SK-N-MC (cell line): ENCODE data around the gene DDX1.
"Not testable (repeated sequence)": the region's sequence is repeated elsewhere in the genome, so short reads cannot be mapped to it uniquely, and the experiment has no call there.

Experiments
- DNase-seq: peaks from one replicate; pipeline ENCODE4 v3.0.0-alpha.2; 2011; ENCODE audit warnings: low read depth, low spot score
- H3K27ac ChIP-seq: fragments of 200-600 bp; sonication (generic); 2 replicates; pipeline ENCODE4 v1.5.1; 2016; ENCODE audit warnings: mixed run types
- H3K36me3 ChIP-seq: fragments of 200-600 bp; sonication (generic); 2 replicates; pipeline ENCODE4 v1.6.1; 2017; ENCODE audit warnings: antibody characterized with exemption, low read length, mixed read lengths; ENCODE audit not compliant: insufficient read depth
- H3K4me3 ChIP-seq: fragments of 200-600 bp; sonication (generic); 2 replicates; pipeline ENCODE4 v1.5.1; 2016
- H3K9ac ChIP-seq: fragments of 200-600 bp; sonication (generic); 2 replicates; pipeline ENCODE4 v1.8.0; 2017; ENCODE audit warnings: mixed run types, mixed read lengths; ENCODE audit not compliant: insufficient read length
- H3K9me3 ChIP-seq: fragments of 200-600 bp; sonication (generic); 2 replicates; pipeline ENCODE4 v1.6.1; 2017; ENCODE audit warnings: low read depth, mild to moderate bottlenecking, antibody characterized with exemption, low read length, moderate library complexity, mixed read lengths
- EZH2 ChIP-seq: fragments of 200-600 bp; sonication (generic); IDR thresholded peaks from one replicate; pipeline ENCODE4 v1.6.1; 2017; ENCODE audit warnings: antibody characterized with exemption
- FOXP2 ChIP-seq: optimal IDR thresholded peaks from 2 replicates; pipeline ENCODE3; 2011; ENCODE audit warnings: mild to moderate bottlenecking, moderate library complexity; ENCODE audit not compliant: insufficient read depth; ENCODE audit errors: extremely low read length, control extremely low read depth
- POLR2AphosphoS5 ChIP-seq: IDR thresholded peaks from 2 replicates; pipeline ENCODE4 v1.6.1; 2012; ENCODE audit warnings: mild to moderate bottlenecking, low read depth, low read length, borderline replicate concordance

Gene DDX1

GRCh38 chr2:15619938-15620337 lies 28.3 kb downstream of the DDX1 start:
- Histone ChIP-seq H3K36me3 (peaks cover 82% of the 10 kb centered on the region), H3K9ac (no peak overlapping the region), H3K27ac (no peak overlapping the region), H3K9me3 (no peaks in the 10 kb centered on the region), H3K4me3 (no peak overlapping the region)
- DNase-seq, result no peak
- TF ChIP-seq FOXP2 (no peak), EZH2 (no peak), POLR2AphosphoS5 (no peak)

DNA sequence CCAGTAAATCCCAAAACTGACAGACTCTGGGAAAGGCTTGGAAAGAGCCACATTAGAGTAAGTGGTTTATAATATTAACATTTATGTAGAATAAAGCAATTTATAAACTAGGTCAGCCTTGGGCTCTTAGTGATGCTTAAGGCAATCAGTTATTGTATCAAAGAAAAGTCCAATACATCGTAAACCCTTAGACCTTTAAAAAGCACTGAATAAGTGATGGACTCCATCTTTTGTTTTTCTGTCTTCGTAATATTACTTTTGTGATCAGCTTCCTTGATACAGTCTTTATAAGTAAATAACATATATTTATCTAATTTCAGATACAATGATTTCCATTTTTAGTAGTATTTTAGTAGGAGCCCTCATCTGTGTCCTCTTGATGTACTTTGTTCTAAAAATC lies 28.7 kb downstream of the DDX1 start:
- H3K36me3 ChIP-seq, result peaks cover 82% of the 10 kb centered on the region
- TF ChIP-seq FOXP2 (no peak), POLR2AphosphoS5 (no peak), EZH2 (no peak)
- H3K9ac ChIP-seq, result no peak overlapping the region
- DNase-seq, result no peak
- no peak overlapping the region for H3K27ac ChIP-seq
- no peak overlapping the region for H3K4me3 ChIP-seq
- H3K9me3 ChIP-seq, result no peaks in the 10 kb centered on the region

- DNase-seq, result no peak
- Histone ChIP-seq H3K36me3 (peaks cover 86% of the 10 kb centered on the region), H3K4me3 (no peak overlapping the region), H3K9ac (no peak overlapping the region), H3K9me3 (no peaks in the 10 kb centered on the region), H3K27ac (no peak overlapping the region)
- TF ChIP-seq POLR2AphosphoS5 (no peak), EZH2 (no peak), FOXP2 (no peak)
Observed at GRCh38 chr2:15620857-15621471, 29.3 kb downstream of the DDX1 start.

GRCh38 chr2:15621472-15621870 lies 29.8 kb downstream of the DDX1 start:
- peaks cover 91% of the 10 kb centered on the region for H3K36me3 ChIP-seq
- not testable (repeated sequence) for DNase-seq, H3K9ac ChIP-seq, H3K4me3 ChIP-seq, H3K9me3 ChIP-seq, H3K27ac ChIP-seq

DNA sequence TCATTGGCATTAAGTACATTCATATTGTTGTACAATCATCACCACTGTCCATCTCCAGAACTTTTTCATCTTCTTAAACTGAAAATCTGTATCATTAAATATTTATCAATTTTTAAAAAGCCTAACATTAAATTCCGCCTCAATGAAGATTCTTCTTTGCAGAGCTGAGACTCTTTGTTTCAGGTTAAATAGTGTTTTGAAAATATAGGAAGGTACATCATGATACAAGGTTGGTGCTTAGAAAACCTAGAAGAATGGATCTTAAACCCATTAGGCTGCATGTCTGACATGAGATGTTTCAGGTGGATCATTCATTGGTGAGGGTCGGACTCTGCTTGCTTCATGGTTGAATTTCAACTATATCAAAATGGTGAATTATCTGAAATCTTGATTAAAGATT lies 30.5 kb downstream of the DDX1 start:
- Histone ChIP-seq H3K4me3 (no peak overlapping the region), H3K9ac (no peak overlapping the region), H3K36me3 (peaks cover 92% of the 10 kb centered on the region), H3K27ac (no peak overlapping the region), H3K9me3 (no peaks in the 10 kb centered on the region)
- TF ChIP-seq EZH2 (no peak), POLR2AphosphoS5 (no peak), FOXP2 (no peak)
- no peak for DNase-seq

DNA sequence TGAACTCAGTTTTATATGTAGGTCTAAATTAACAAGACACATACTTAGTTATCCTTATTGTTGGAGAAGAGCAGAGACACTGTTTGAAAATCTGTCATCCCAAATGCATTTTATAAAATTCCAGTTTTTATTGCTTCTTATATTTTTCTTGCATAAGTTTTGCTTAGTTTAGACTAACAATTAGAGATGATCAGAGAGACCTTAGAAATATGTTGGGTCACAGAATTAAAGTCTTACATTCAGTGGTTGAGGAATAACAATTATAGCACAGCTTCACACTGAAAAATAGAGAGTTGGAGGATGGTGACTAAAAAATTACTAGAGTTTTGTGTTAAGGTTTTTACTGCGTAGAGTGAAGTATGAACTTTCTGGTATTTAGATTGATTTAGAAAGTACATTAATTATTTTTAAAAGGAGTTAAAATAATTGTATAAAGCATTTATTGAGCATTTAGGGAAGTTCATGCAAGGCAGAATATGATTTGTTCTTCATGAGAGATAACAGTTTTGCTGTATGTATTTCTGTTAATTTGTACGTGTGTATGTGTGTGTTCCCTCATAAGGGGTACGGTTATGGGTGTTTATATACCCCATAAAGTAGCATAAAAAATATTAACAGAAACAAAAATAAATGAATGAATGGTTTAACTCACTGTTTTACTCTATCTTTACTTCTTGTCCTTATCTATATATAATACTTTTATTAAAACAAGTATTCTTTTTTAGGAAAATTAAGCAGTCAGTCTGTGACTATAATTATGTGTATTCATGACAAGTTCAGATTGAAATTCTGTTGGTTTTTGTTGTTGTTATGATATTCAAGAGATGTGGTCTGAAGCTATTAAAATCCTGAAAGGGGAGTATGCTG lies 31.2 kb downstream of the DDX1 start:
- TF ChIP-seq FOXP2 (no peak), EZH2 (no peak), POLR2AphosphoS5 (no peak)
- Histone ChIP-seq H3K4me3 (no peak overlapping the region), H3K9me3 (no peaks in the 10 kb centered on the region), H3K9ac (no peak overlapping the region), H3K27ac (no peak overlapping the region), H3K36me3 (peaks cover 94% of the 10 kb centered on the region)
- DNase-seq, result no peak

DNA sequence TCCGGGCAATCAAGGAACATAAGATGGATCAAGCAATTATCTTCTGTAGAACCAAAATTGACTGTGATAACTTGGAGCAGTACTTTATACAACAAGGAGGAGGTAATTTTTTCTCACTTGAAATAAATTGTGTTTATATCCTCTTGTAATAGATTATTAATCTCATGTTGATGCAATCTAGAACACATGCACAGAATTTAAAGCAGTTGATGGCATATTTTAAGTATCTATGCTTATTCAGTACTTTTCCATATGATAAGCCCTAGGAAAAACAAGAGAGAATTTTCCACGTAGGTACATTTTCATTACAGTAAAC lies 31.8 kb downstream of the DDX1 start:
- no peak for TF ChIP-seq FOXP2
- TF ChIP-seq POLR2AphosphoS5, result no peak
- no peak for TF ChIP-seq EZH2
- Histone ChIP-seq H3K36me3 (peaks cover 95% of the 10 kb centered on the region), H3K9me3 (no peaks in the 10 kb centered on the region), H3K27ac (no peak overlapping the region), H3K4me3 (no peak overlapping the region), H3K9ac (no peak overlapping the region)
- DNase-seq, result no peak

GRCh38 chr2:15623898-15624541 lies 32.4 kb downstream of the DDX1 start:
- Histone ChIP-seq H3K27ac (no peak overlapping the region), H3K9ac (no peak overlapping the region), H3K4me3 (no peak overlapping the region), H3K9me3 (no peaks in the 10 kb centered on the region), H3K36me3 (peaks cover 95% of the 10 kb centered on the region)
- no peak for TF ChIP-seq POLR2AphosphoS5
- TF ChIP-seq FOXP2, result no peak
- no peak for TF ChIP-seq EZH2
- no peak for DNase-seq

DNA sequence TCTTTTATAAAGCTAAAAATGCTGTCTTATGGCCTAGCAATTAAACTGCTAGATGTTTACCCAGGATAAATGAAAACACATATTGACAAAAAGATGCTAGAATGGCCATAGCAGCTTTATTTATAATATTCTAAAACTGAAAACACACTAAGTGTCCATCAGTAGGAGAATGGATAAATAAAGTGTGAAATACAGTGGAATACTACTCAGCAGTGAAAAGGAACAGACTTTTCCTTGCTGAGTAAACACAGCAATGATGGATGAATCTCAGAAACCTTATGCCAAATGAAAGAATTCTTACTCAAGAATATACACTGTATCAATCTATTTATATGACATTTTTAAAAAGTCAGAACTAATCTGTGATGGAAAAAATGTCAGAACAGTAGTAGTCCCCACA lies 33.2 kb downstream of the DDX1 start:
- Histone ChIP-seq H3K27ac (no peak overlapping the region), H3K4me3 (no peak overlapping the region), H3K9ac (no peak overlapping the region), H3K9me3 (no peaks in the 10 kb centered on the region), H3K36me3 (peaks cover 95% of the 10 kb centered on the region)
- TF ChIP-seq EZH2 (no peak), POLR2AphosphoS5 (no peak), FOXP2 (no peak)
- DNase-seq, result no peak
